ENCODE results near the gene ATR. TPM values are rescaled to one million over a fixed set of nuclear protein-coding genes. Genes with fewer than 3 reads are reported as not detected.

Gene ATR
- total RNA-seq, 2 donors from 2014 or later, result 35.6 to 36.1 TPM

GRCh38 chr3:142502187-142502985 is 76.1 kb downstream of the ATR start:
- Histone ChIP-seq H3K4me3 (no peak overlapping the region), H3K9me3 (no peaks in the 10 kb centered on the region), H3K27me3 (replicated peaks; ENCODE audit: insufficient read depth) (no peaks in the 10 kb centered on the region), H3K4me1 (replicated peaks) (no peaks in the 10 kb centered on the region), H3K36me3 (no peaks in the 10 kb centered on the region), H3K27ac (no peak overlapping the region)
- TF ChIP-seq POLR2A (IDR thresholded peaks at IDR 0.05) (no peak), CTCF (IDR thresholded peaks at IDR 0.05) (no peak), POLR2AphosphoS5 (IDR thresholded peaks at IDR 0.05) (no peak)
- intact Hi-C loops (cut with DNase I), result no loop called here
- WGBS, result 94% methylated on average over 2 of the region's 2 CpGs
- DNase-seq (ENCODE audit: low spot score), result no peak

- Histone ChIP-seq H3K36me3 (no peaks in the 10 kb centered on the region), H3K27me3 (replicated peaks; ENCODE audit: insufficient read depth) (no peaks in the 10 kb centered on the region), H3K9me3 (no peaks in the 10 kb centered on the region), H3K4me3 (no peak overlapping the region), H3K27ac (no peak overlapping the region), H3K4me1 (replicated peaks) (no peaks in the 10 kb centered on the region)
- 60% methylated on average over 5 of the region's 5 CpGs for WGBS
- DNase-seq (ENCODE audit: low spot score), result no peak
- TF ChIP-seq POLR2AphosphoS5 (IDR thresholded peaks at IDR 0.05), result peak; percentile 50
- TF ChIP-seq CTCF (IDR thresholded peaks at IDR 0.05), result no peak
- intact Hi-C loops (cut with DNase I), result no loop called here
Observed at GRCh38 chr3:142501004-142501926, 77.3 kb downstream of the ATR start.

- no peak overlapping the region for H3K27ac ChIP-seq
- TF ChIP-seq POLR2A (IDR thresholded peaks at IDR 0.05) (no peak), CTCF (IDR thresholded peaks at IDR 0.05) (no peak), POLR2AphosphoS5 (IDR thresholded peaks at IDR 0.05) (no peak)
- 91% methylated on average over 2 of the region's 2 CpGs for WGBS
- H3K4me1 ChIP-seq (replicated peaks), result no peaks in the 10 kb centered on the region
- H3K36me3 ChIP-seq, result no peaks in the 10 kb centered on the region
- intact Hi-C loops (cut with DNase I), result no loop called here
- DNase-seq (ENCODE audit: low spot score), result no peak
- no peaks in the 10 kb centered on the region for H3K9me3 ChIP-seq
- H3K27me3 ChIP-seq (replicated peaks; ENCODE audit: insufficient read depth), result no peaks in the 10 kb centered on the region
- H3K4me3 ChIP-seq, result no peak overlapping the region
Observed at GRCh38 chr3:142500211-142500610, 78.3 kb downstream of the ATR start.

- intact Hi-C loops (cut with DNase I), result no loop called here
- Histone ChIP-seq H3K9me3 (no peaks in the 10 kb centered on the region), H3K4me1 (replicated peaks) (no peaks in the 10 kb centered on the region), H3K27ac (no peak overlapping the region), H3K4me3 (no peak overlapping the region), H3K36me3 (no peaks in the 10 kb centered on the region), H3K27me3 (replicated peaks; ENCODE audit: insufficient read depth) (no peaks in the 10 kb centered on the region)
- 35% methylated on average over 2 of the region's 2 CpGs for WGBS
- DNase-seq (ENCODE audit: low spot score), result no peak
- TF ChIP-seq POLR2A (IDR thresholded peaks at IDR 0.05) (no peak), POLR2AphosphoS5 (IDR thresholded peaks at IDR 0.05) (peak; percentile 21)
Observed at GRCh38 chr3:142498397-142499180, 79.9 kb downstream of the ATR start.

- Histone ChIP-seq H3K27ac (no peak overlapping the region), H3K4me1 (replicated peaks) (no peaks in the 10 kb centered on the region), H3K4me3 (no peak overlapping the region), H3K36me3 (no peaks in the 10 kb centered on the region), H3K27me3 (replicated peaks; ENCODE audit: insufficient read depth) (no peaks in the 10 kb centered on the region), H3K9me3 (no peaks in the 10 kb centered on the region)
- no peak for TF ChIP-seq POLR2AphosphoS5 (IDR thresholded peaks at IDR 0.05)
- TF ChIP-seq POLR2A (IDR thresholded peaks at IDR 0.05), result no peak
- no peak for TF ChIP-seq CTCF (IDR thresholded peaks at IDR 0.05)
- WGBS, result 78% methylated on average over 1 of the region's 1 CpG
- intact Hi-C loops (cut with DNase I), result no loop called here
- DNase-seq (ENCODE audit: low spot score), result no peak
Observed at GRCh38 chr3:142497729-142498128, 80.8 kb downstream of the ATR start.

Data from prostate gland (tissue), 2 donors.